Measurements from ENCODE around the gene CEP128. TPM values are rescaled to one million over a fixed set of nuclear protein-coding genes. Genes with fewer than 3 reads are reported as not detected.

Gene CEP128
- total RNA-seq, 8 experiments from 2014 or later: 1.7 to 12.7 (median 5.2) TPM

GRCh38 chr14:80637756-80638619 lies 303.6 kb downstream of the CEP128 start:
- Histone ChIP-seq H3K4me1 (replicated peaks in 1 of 2) (no peaks in the 10 kb centered on the region), H3K4me3 (no peak overlapping the region), H3K27ac (no peak overlapping the region)
- in situ Hi-C loops (cut with MboI; ENCODE audit: low pct_unique_long_range_greater_than_20kb in 2 of 9, low sequenced_read_pairs in 9 of 9, unreplicated experiment in 9 of 9): no loop called here
- ATAC-seq (replicated peaks in 6 of 8): peak in 1 of 8 experiments; percentile 42
- WGBS, 10 experiments: 29 to 100% (median 85%) methylated on average over 1 to 9 of the region's 10 CpGs

GRCh38 chr14:80636071-80636470 lies 305.5 kb downstream of the CEP128 start:
- no peaks in the 10 kb centered on the region for H3K4me1 ChIP-seq (replicated peaks in 1 of 2)
- peak in 2 of 8 experiments; percentile 42 to 45 for ATAC-seq (replicated peaks in 6 of 8)
- WGBS, 10 experiments: 83 to 100% (median 100%) methylated on average over 1 of the region's 1 CpG; no CpG with 5 or more reads in 2 of the 10 experiments
- no peak overlapping the region for H3K4me3 ChIP-seq
- in situ Hi-C loops (cut with MboI; ENCODE audit: low pct_unique_long_range_greater_than_20kb in 2 of 9, low sequenced_read_pairs in 9 of 9, unreplicated experiment in 9 of 9): no loop called here
- no peak overlapping the region for H3K27ac ChIP-seq

- in situ Hi-C loops (cut with MboI; ENCODE audit: low pct_unique_long_range_greater_than_20kb in 2 of 9, low sequenced_read_pairs in 9 of 9, unreplicated experiment in 9 of 9): no loop called here
- no peak for ATAC-seq (replicated peaks in 6 of 8)
- no peak overlapping the region for H3K27ac ChIP-seq
- no peak overlapping the region for H3K4me3 ChIP-seq
- no peaks in the 10 kb centered on the region for H3K4me1 ChIP-seq (replicated peaks in 1 of 2)
- 59 to 100% (median 91%) methylated on average over 2 to 3 of the region's 3 CpGs for WGBS, 10 experiments
Measured at GRCh38 chr14:80634106-80634758, 307.3 kb downstream of the CEP128 start.

- H3K4me3 ChIP-seq: no peak overlapping the region
- H3K4me1 ChIP-seq (replicated peaks in 1 of 2): no peaks in the 10 kb centered on the region
- in situ Hi-C loops (cut with MboI; ENCODE audit: low pct_unique_long_range_greater_than_20kb in 2 of 9, low sequenced_read_pairs in 9 of 9, unreplicated experiment in 9 of 9): no loop called here
- H3K27ac ChIP-seq: no peak overlapping the region
- no peak for ATAC-seq (replicated peaks in 6 of 8)
Measured at GRCh38 chr14:80629606-80630005, 311.9 kb downstream of the CEP128 start.

GRCh38 chr14:80628547-80628946 lies 313.0 kb downstream of the CEP128 start:
- WGBS, 10 experiments: 85 to 100% (median 92%) methylated on average over 2 to 6 of the region's 6 CpGs
- in situ Hi-C loops (cut with MboI; ENCODE audit: low pct_unique_long_range_greater_than_20kb in 2 of 9, low sequenced_read_pairs in 9 of 9, unreplicated experiment in 9 of 9): no loop called here
- no peak for ATAC-seq (replicated peaks in 6 of 8)
- Histone ChIP-seq H3K4me1 (replicated peaks in 1 of 2) (no peaks in the 10 kb centered on the region), H3K4me3 (no peak overlapping the region), H3K27ac (no peak overlapping the region)

- Histone ChIP-seq H3K4me1 (replicated peaks in 1 of 2) (no peaks in the 10 kb centered on the region), H3K27ac (no peak overlapping the region), H3K4me3 (no peak overlapping the region)
- in situ Hi-C loops (cut with MboI; ENCODE audit: low pct_unique_long_range_greater_than_20kb in 2 of 9, low sequenced_read_pairs in 9 of 9, unreplicated experiment in 9 of 9): no loop called here
- ATAC-seq (replicated peaks in 6 of 8): no peak
- 67 to 100% (median 100%) methylated on average over 1 to 2 of the region's 2 CpGs; no CpG with 5 or more reads in 3 of the 10 experiments for WGBS, 10 experiments
Measured at GRCh38 chr14:80627745-80628144, 313.8 kb downstream of the CEP128 start.

- no peak overlapping the region for H3K4me3 ChIP-seq
- in situ Hi-C loops (cut with MboI; ENCODE audit: low pct_unique_long_range_greater_than_20kb in 2 of 9, low sequenced_read_pairs in 9 of 9, unreplicated experiment in 9 of 9): no loop called here
- no peak overlapping the region for H3K27ac ChIP-seq
- WGBS, 10 experiments: 56 to 100% (median 84%) methylated on average over 1 of the region's 1 CpG; no CpG with 5 or more reads in 2 of the 10 experiments
- ATAC-seq (replicated peaks in 6 of 8): no peak
- H3K4me1 ChIP-seq (replicated peaks in 1 of 2): no peaks in the 10 kb centered on the region
Measured at GRCh38 chr14:80624581-80624980, 317.0 kb downstream of the CEP128 start.

GRCh38 chr14:80621701-80622100 lies 319.8 kb downstream of the CEP128 start:
- in situ Hi-C loops (cut with MboI; ENCODE audit: low pct_unique_long_range_greater_than_20kb in 2 of 9, low sequenced_read_pairs in 9 of 9, unreplicated experiment in 9 of 9): no loop called here
- H3K4me1 ChIP-seq (replicated peaks in 1 of 2): no peaks in the 10 kb centered on the region
- ATAC-seq (replicated peaks in 6 of 8): peak in 2 of 8 experiments; percentile 94 to 98
- no peak overlapping the region for H3K27ac ChIP-seq
- 10 to 95% (median 83%) methylated on average over 1 to 3 of the region's 3 CpGs; no CpG with 5 or more reads in 1 of the 10 experiments for whole genome bisulfite sequencing, 10 experiments
- H3K4me3 ChIP-seq: no peak overlapping the region

- WGBS, 10 experiments: 72 to 100% (median 93%) methylated on average over 1 of the region's 1 CpG; no CpG with 5 or more reads in 3 of the 10 experiments
- Histone ChIP-seq H3K4me3 (no peak overlapping the region), H3K4me1 (replicated peaks in 1 of 2) (no peaks in the 10 kb centered on the region), H3K27ac (no peak overlapping the region)
- in situ Hi-C loops (cut with MboI; ENCODE audit: low pct_unique_long_range_greater_than_20kb in 2 of 9, low sequenced_read_pairs in 9 of 9, unreplicated experiment in 9 of 9): no loop called here
- no peak for ATAC-seq (replicated peaks in 6 of 8)
Measured at GRCh38 chr14:80620434-80620833, 321.1 kb downstream of the CEP128 start.

- in situ Hi-C loops (cut with MboI; ENCODE audit: low pct_unique_long_range_greater_than_20kb in 2 of 9, low sequenced_read_pairs in 9 of 9, unreplicated experiment in 9 of 9): no loop called here
- WGBS, 10 experiments: 86 to 100% (median 99%) methylated on average over 1 to 4 of the region's 4 CpGs
- ATAC-seq (replicated peaks in 6 of 8): no peak
- Histone ChIP-seq H3K4me3 (no peak overlapping the region), H3K4me1 (replicated peaks in 1 of 2) (no peaks in the 10 kb centered on the region), H3K27ac (no peak overlapping the region)
Measured at GRCh38 chr14:80618751-80619329, 322.7 kb downstream of the CEP128 start.

GRCh38 chr14:80615831-80616230 lies 325.7 kb downstream of the CEP128 start:
- Histone ChIP-seq H3K27ac (no peak overlapping the region), H3K4me3 (no peak overlapping the region), H3K4me1 (replicated peaks in 1 of 2) (no peaks in the 10 kb centered on the region)
- WGBS, 10 experiments: 67 to 100% (median 98%) methylated on average over 1 to 4 of the region's 4 CpGs; no CpG with 5 or more reads in 1 of the 10 experiments
- ATAC-seq (replicated peaks in 6 of 8): no peak
- in situ Hi-C loops (cut with MboI; ENCODE audit: low pct_unique_long_range_greater_than_20kb in 2 of 9, low sequenced_read_pairs in 9 of 9, unreplicated experiment in 9 of 9): no loop called here

GRCh38 chr14:80609055-80609454 lies 332.5 kb downstream of the CEP128 start:
- in situ Hi-C loops (cut with MboI; ENCODE audit: low pct_unique_long_range_greater_than_20kb in 2 of 9, low sequenced_read_pairs in 9 of 9, unreplicated experiment in 9 of 9): no loop called here
- H3K27ac ChIP-seq: no peak overlapping the region
- ATAC-seq (replicated peaks in 6 of 8): no peak
- no peaks in the 10 kb centered on the region for H3K4me1 ChIP-seq (replicated peaks in 1 of 2)
- H3K4me3 ChIP-seq: no peak overlapping the region

GRCh38 chr14:80608563-80608962 lies 333.0 kb downstream of the CEP128 start:
- Histone ChIP-seq H3K4me1 (replicated peaks in 1 of 2) (no peaks in the 10 kb centered on the region), H3K4me3 (no peak overlapping the region), H3K27ac (no peak overlapping the region)
- ATAC-seq (replicated peaks in 6 of 8): no peak
- WGBS, 10 experiments: 29 to 100% (median 80%) methylated on average over 1 of the region's 1 CpG; no CpG with 5 or more reads in 2 of the 10 experiments
- in situ Hi-C loops (cut with MboI; ENCODE audit: low pct_unique_long_range_greater_than_20kb in 2 of 9, low sequenced_read_pairs in 9 of 9, unreplicated experiment in 9 of 9): no loop called here

Measured in motor neuron (in vitro differentiated cells).